Suprapubic skin (tissue), 4 donors: ENCODE results near the gene IGF2BP2.

Source experiments
- POLR2A ChIP-seq, 2 donors: fragments of 450-650 bp; IDR thresholded peaks; one replicate each; pipeline ENCODE4 v1.6.1; 2017; ENCODE audit warnings: antibody characterized with exemption in 2 of 2, mild to moderate bottlenecking in 2 of 2, moderate library complexity in 2 of 2
- POLR2AphosphoS5 ChIP-seq, 3 donors: sonication (generic); formaldehyde crosslinking; IDR thresholded peaks; one replicate each; pipeline ENCODE4 v1.6.1; 2017; ENCODE audit warnings: antibody characterized with exemption in 3 of 3
- TF ChIP-seq, protein P1 (sequence below), 2 donors: fragments of 200-600 bp in 1 of 2; fragments of 450-650 bp in 1 of 2; sonication (generic) in 1 of 2; IDR thresholded peaks; one replicate each; pipeline ENCODE4 v1.5.1; 2016 to 2019; ENCODE audit warnings: antibody characterized with exemption in 2 of 2, mild to moderate bottlenecking in 1 of 2, moderate library complexity in 1 of 2

GRCh38 chr3:185815391-185816282, 9.2 kb downstream of the IGF2BP2 start:
- no peak for TF ChIP-seq POLR2AphosphoS5 (IDR thresholded peaks at IDR 0.05)
- TF ChIP-seq, protein P1, sequence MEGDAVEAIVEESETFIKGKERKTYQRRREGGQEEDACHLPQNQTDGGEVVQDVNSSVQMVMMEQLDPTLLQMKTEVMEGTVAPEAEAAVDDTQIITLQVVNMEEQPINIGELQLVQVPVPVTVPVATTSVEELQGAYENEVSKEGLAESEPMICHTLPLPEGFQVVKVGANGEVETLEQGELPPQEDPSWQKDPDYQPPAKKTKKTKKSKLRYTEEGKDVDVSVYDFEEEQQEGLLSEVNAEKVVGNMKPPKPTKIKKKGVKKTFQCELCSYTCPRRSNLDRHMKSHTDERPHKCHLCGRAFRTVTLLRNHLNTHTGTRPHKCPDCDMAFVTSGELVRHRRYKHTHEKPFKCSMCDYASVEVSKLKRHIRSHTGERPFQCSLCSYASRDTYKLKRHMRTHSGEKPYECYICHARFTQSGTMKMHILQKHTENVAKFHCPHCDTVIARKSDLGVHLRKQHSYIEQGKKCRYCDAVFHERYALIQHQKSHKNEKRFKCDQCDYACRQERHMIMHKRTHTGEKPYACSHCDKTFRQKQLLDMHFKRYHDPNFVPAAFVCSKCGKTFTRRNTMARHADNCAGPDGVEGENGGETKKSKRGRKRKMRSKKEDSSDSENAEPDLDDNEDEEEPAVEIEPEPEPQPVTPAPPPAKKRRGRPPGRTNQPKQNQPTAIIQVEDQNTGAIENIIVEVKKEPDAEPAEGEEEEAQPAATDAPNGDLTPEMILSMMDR (IDR thresholded peaks at IDR 0.05): no peak
- no peak for TF ChIP-seq POLR2A (IDR thresholded peaks at IDR 0.05)
